Astrocyte (in vitro differentiated cells and primary cell): ENCODE data around the gene AUP1. TPM values are rescaled to one million over a fixed set of nuclear protein-coding genes. Genes with fewer than 3 reads are reported as not detected.
A peak's percentile ranks its signal among the peaks of the same experiment; 100 is the strongest.

ENCODE experiments used
- DNase-seq: peaks from one replicate; pipeline ENCODE4 v3.0.0-alpha.2; 2010; ENCODE audit warnings: low read depth
- FAIRE-seq: peaks from 2 replicates; lab custom pipeline; 2011; peaks lifted over from hg19 to GRCh38; lab: Jason Lieb, UNC
- H2AFZ ChIP-seq: 2 replicates; pipeline ENCODE4 v1.6.0; 2012; ENCODE audit warnings: low read depth, low read length, inconsistent platforms
- H3K27ac ChIP-seq: 2 replicates; pipeline ENCODE4 v1.5.1; 2011; ENCODE audit warnings: low read depth, low read length, inconsistent platforms
- H3K27me3 ChIP-seq: 2 replicates; pipeline ENCODE4 v1.6.0; 2011; ENCODE audit warnings: low read length, inconsistent platforms; ENCODE audit not compliant: insufficient read depth
- H3K36me3 ChIP-seq: 2 replicates; pipeline ENCODE4 v1.5.1; 2011; ENCODE audit warnings: low read length, inconsistent platforms; ENCODE audit not compliant: insufficient read depth
- H3K4me1 ChIP-seq: 2 replicates; pipeline ENCODE4 v1.5.1; 2011; ENCODE audit warnings: low read length, inconsistent platforms; ENCODE audit not compliant: insufficient read depth
- H3K4me2 ChIP-seq: 2 replicates; pipeline ENCODE4 v1.6.0; 2012; ENCODE audit warnings: low read length, inconsistent platforms
- H3K4me3 ChIP-seq: 2 replicates; pipeline ENCODE4 v1.5.1; 2011; ENCODE audit warnings: low read depth, mild to moderate bottlenecking, low read length, inconsistent platforms; ENCODE audit not compliant: insufficient read depth
- H3K79me2 ChIP-seq: 2 replicates; pipeline ENCODE4 v1.6.0; 2012; ENCODE audit warnings: mild to moderate bottlenecking, low read length, inconsistent platforms; ENCODE audit not compliant: insufficient read depth
- H3K9ac ChIP-seq: 2 replicates; pipeline ENCODE4 v1.6.0; 2012; ENCODE audit warnings: mild to moderate bottlenecking, low read length, inconsistent platforms
- H3K9me3 ChIP-seq: 2 replicates; pipeline ENCODE4 v1.5.1; 2012; ENCODE audit warnings: low read depth, mild to moderate bottlenecking, low read length, inconsistent platforms; ENCODE audit not compliant: insufficient read depth
- H4K20me1 ChIP-seq: 2 replicates; pipeline ENCODE4 v1.6.0; 2012; ENCODE audit warnings: low read length, inconsistent platforms; ENCODE audit not compliant: insufficient read depth
- H3K27ac Mint-ChIP-seq: one replicate; pipeline ENCODE4 v1.8.0; 2021; ENCODE audit warnings: mild to moderate bottlenecking, mixed read lengths; ENCODE audit not compliant: unreplicated experiment
- H3K27me3 Mint-ChIP-seq: one replicate; pipeline ENCODE4 v1.8.0; 2021; ENCODE audit warnings: low read depth, mixed read lengths; ENCODE audit not compliant: unreplicated experiment
- H3K36me3 Mint-ChIP-seq: one replicate; pipeline ENCODE4 v1.8.0; 2021; ENCODE audit warnings: low read depth, mixed read lengths; ENCODE audit not compliant: unreplicated experiment
- H3K4me1 Mint-ChIP-seq: one replicate; pipeline ENCODE4 v1.8.0; 2021; ENCODE audit warnings: low read depth, mixed read lengths; ENCODE audit not compliant: unreplicated experiment
- H3K4me3 Mint-ChIP-seq: one replicate; pipeline ENCODE4 v1.8.0; 2021; ENCODE audit warnings: mild to moderate bottlenecking, moderate library complexity, mixed read lengths; ENCODE audit not compliant: unreplicated experiment
- H3K9me3 Mint-ChIP-seq: one replicate; pipeline ENCODE4 v1.8.0; 2021; ENCODE audit warnings: mild to moderate bottlenecking, mixed read lengths; ENCODE audit not compliant: unreplicated experiment
- EZH2 ChIP-seq: IDR thresholded peaks from 2 replicates; pipeline ENCODE4 v1.6.1; 2012; ENCODE audit warnings: mild to moderate bottlenecking, low read length, inconsistent platforms; ENCODE audit not compliant: insufficient read depth
- total RNA-seq: library from RNA; stranded (reverse); gene quantifications from 2 replicates; pipeline ENCODE4 v1.2.1, GENCODE V29; 2021
- TF ChIP-seq, protein P1 (sequence below): IDR thresholded peaks from 2 replicates; pipeline ENCODE4 v1.5.1; 2011; ENCODE audit warnings: low read depth, mild to moderate bottlenecking, inconsistent platforms, low read length, moderate library complexity; ENCODE audit not compliant: insufficient read depth

Gene AUP1
- total RNA-seq, 1 donor from 2014 or later: 82.5 TPM

DNA sequence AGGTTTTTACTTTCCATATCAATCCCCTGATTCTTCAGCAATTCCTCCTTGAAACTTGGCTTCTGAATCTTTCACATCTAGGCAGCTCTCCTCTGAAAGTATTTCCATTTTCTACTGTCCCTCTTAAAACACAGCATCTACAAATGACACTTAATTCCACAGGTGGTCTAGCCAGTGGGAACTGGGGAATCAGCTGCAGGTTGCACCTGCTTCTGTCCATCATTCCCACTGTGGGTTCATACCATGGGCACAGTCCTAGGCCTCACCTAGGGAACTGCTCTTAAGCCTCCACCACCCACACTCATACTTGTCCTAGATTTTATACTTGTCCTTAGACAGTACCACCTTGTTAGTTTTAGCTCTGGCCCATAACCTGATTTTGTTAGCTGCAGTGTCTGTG, 22.0 kb upstream of the AUP1 start:
- Histone ChIP-seq H3K4me3 (peak overlapping the region; percentile 85), H2AFZ (no peak overlapping the region), H3K9ac (no peak overlapping the region), H3K4me2 (peak overlapping the region; percentile 90), H3K79me2 (peaks cover 67% of the 10 kb centered on the region), H3K27me3 (no peaks in the 10 kb centered on the region), H3K27ac (no peak overlapping the region), H3K36me3 (no peaks in the 10 kb centered on the region), H4K20me1 (peaks cover 11% of the 10 kb centered on the region), H3K9me3 (no peaks in the 10 kb centered on the region), H3K4me1 (peaks cover 33% of the 10 kb centered on the region)
- H3K27me3 Mint-ChIP-seq: peaks cover 7% of the 10 kb centered on the region
- DNase-seq (no peak), FAIRE-seq (no peak)
- H3K4me1 Mint-ChIP-seq: peaks cover 9% of the 10 kb centered on the region
- H3K27ac Mint-ChIP-seq: no peak overlapping the region
- peaks cover 2% of the 10 kb centered on the region for H3K36me3 Mint-ChIP-seq
- no peaks in the 10 kb centered on the region for H3K9me3 Mint-ChIP-seq
- no peak overlapping the region for H3K4me3 Mint-ChIP-seq
- no peak for TF ChIP-seq EZH2
- TF ChIP-seq, protein P1, sequence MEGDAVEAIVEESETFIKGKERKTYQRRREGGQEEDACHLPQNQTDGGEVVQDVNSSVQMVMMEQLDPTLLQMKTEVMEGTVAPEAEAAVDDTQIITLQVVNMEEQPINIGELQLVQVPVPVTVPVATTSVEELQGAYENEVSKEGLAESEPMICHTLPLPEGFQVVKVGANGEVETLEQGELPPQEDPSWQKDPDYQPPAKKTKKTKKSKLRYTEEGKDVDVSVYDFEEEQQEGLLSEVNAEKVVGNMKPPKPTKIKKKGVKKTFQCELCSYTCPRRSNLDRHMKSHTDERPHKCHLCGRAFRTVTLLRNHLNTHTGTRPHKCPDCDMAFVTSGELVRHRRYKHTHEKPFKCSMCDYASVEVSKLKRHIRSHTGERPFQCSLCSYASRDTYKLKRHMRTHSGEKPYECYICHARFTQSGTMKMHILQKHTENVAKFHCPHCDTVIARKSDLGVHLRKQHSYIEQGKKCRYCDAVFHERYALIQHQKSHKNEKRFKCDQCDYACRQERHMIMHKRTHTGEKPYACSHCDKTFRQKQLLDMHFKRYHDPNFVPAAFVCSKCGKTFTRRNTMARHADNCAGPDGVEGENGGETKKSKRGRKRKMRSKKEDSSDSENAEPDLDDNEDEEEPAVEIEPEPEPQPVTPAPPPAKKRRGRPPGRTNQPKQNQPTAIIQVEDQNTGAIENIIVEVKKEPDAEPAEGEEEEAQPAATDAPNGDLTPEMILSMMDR: no peak

DNA sequence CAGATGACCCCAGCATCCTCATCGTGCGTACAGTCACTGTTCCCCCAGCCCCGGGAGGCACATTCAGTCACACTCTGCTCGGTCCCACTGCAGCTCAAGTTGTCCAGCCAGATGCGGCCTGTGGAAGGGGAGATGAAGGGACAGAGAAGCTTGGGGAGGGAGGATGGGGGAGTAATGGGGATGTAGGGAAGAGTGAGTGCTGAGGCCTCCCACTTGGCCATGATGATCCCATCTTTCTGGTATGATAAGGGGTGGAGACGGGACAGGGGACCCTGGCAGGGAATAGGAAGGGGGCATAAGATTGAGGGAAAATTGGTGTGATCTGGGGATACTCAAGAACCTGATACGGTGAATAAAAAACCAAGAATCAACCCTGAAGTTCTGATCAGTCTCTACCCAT, 20.7 kb upstream of the AUP1 start:
- Histone ChIP-seq H4K20me1 (peaks cover 6% of the 10 kb centered on the region), H3K9ac (no peak overlapping the region), H3K36me3 (no peaks in the 10 kb centered on the region), H2AFZ (no peak overlapping the region), H3K4me3 (no peak overlapping the region), H3K27me3 (no peaks in the 10 kb centered on the region), H3K27ac (no peak overlapping the region), H3K4me2 (peak overlapping the region; percentile 92), H3K79me2 (peaks cover 54% of the 10 kb centered on the region), H3K4me1 (peaks cover 25% of the 10 kb centered on the region), H3K9me3 (no peaks in the 10 kb centered on the region)
- Mint-ChIP-seq H3K27me3 (peaks cover 7% of the 10 kb centered on the region), H3K4me3 (peak overlapping the region; percentile 75), H3K9me3 (no peaks in the 10 kb centered on the region), H3K36me3 (peaks cover 2% of the 10 kb centered on the region), H3K4me1 (peaks cover 9% of the 10 kb centered on the region), H3K27ac (no peak overlapping the region)
- no peak for DNase-seq
- TF ChIP-seq, protein P1: no peak
- no peak for TF ChIP-seq EZH2
- FAIRE-seq: no peak

DNA sequence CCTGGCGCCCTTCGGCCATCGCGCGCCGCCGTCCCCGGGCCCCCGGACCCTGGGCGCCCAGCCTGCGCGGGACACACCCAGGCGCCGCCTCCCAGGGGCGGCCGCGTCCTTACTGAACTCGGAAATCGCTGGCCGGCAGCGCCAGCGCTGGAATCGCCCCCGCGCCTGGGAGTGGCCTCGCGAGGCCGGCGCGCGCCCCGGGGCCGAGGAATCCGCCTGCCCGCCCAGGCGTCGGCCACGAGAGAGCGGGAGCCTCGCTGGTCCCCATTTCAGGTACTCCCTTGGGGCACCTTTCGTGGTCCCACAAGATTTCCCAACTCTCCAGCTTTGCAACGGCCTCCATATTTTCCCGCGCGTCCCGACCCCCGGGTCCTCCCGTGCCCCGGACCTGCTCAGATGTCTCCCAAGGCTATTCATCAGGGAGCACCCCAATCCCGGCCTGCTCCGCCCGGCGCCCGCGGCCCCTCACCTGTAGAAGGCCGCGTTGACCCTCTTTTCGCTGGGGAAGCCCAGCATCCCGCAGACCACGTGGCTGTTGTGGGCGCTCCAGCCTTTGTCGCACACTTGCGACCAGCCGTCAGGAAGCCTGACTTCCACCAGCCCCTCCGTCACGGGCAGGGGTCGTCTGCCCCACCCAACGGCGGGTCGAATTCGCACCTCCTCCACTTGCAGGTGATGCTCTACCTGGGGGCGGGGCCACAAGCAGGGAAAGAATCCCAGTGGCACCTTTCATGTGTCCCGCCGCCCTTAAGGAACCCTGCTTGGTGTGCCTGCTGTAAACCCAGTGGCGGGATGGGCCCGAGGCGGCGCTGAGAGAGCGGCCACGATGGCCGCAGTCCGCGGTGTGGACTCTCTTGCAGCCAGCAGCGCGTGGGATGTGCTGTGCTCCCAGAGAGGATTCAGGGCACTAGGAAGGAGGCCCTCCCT, 19.7 kb upstream of the AUP1 start:
- H3K36me3 ChIP-seq: no peaks in the 10 kb centered on the region
- H3K9ac ChIP-seq: peak overlapping the region; percentile 67
- no peaks in the 10 kb centered on the region for H3K9me3 ChIP-seq
- Mint-ChIP-seq H3K4me1 (peaks cover 9% of the 10 kb centered on the region), H3K4me3 (peak overlapping the region; percentile 75), H3K36me3 (peaks cover 2% of the 10 kb centered on the region), H3K27ac (no peak overlapping the region), H3K9me3 (no peaks in the 10 kb centered on the region), H3K27me3 (peaks cover 7% of the 10 kb centered on the region)
- H4K20me1 ChIP-seq: peaks cover 6% of the 10 kb centered on the region
- H3K27me3 ChIP-seq: no peaks in the 10 kb centered on the region
- H3K79me2 ChIP-seq: peaks cover 48% of the 10 kb centered on the region
- peak overlapping the region; percentile 78 for H2AFZ ChIP-seq
- H3K4me2 ChIP-seq: peak overlapping the region; percentile 92
- FAIRE-seq: no peak
- peak overlapping the region; percentile 54 for H3K4me3 ChIP-seq
- DNase-seq: no peak
- TF ChIP-seq, protein P1: no peak
- no peak for TF ChIP-seq EZH2
- H3K4me1 ChIP-seq: peaks cover 25% of the 10 kb centered on the region
- H3K27ac ChIP-seq: peak overlapping the region; percentile 21
